Right lung (tissue), 5 donors: ENCODE measurements around the gene TSKU. TPM values are rescaled to one million over a fixed set of nuclear protein-coding genes. Genes with fewer than 3 reads are reported as not detected.
"Not testable (repeated sequence)": the region's sequence is repeated elsewhere in the genome, so short reads cannot be mapped to it uniquely, and the experiment has no call there.

Experiments
- DNase-seq, 2 donors: peaks; one replicate each; pipeline ENCODE4 v3.0.0-alpha.2; 2013
- polyA plus RNA-seq, 5 donors: library from polyadenylated mRNA; unstranded; fragments of 120-200 nt; gene quantifications; one replicate each; pipeline versions ENCODE4 v1.2.1 to v1.2.3, GENCODE V29; 2013; ENCODE audit warnings: inconsistent platforms in 1 of 5, low replicate concordance in 1 of 5; ENCODE audit not compliant: insufficient read length in 5 of 5, insufficient read depth in 1 of 5

The TSKU gene
- polyA plus RNA-seq, 5 donors, result 23.0 to 39.9 (median 25.9) TPM

GRCh38 chr11:76822406-76822805 lies 39.2 kb downstream of the TSKU start:
- DNase-seq, result no peak

DNA sequence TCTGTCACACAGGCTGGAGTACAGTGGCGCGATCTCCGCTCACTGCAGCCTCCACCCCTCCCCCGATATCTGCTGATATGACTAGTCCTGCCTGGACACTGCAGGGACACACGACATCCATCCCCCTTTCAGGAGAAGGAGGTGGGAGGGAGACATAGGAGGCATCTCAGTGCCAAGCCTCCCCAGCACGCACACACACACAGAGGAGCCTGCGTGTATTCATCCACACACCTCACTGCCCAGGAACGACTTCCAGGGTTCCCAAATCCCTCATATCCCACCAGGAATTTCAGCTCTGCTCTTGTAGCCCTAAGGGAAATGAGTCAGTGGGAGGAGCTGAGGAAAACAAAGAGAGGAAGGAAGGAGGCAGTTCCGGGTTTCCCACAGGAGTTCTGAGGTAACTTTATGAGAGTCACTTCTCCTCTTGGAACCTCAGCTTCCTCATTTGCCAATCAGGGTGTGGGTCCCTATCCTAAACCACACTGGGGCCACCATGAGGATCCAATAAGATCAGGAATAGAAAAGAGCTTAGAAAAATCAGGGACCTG lies 40.4 kb downstream of the TSKU start:
- no peak for DNase-seq

DNA sequence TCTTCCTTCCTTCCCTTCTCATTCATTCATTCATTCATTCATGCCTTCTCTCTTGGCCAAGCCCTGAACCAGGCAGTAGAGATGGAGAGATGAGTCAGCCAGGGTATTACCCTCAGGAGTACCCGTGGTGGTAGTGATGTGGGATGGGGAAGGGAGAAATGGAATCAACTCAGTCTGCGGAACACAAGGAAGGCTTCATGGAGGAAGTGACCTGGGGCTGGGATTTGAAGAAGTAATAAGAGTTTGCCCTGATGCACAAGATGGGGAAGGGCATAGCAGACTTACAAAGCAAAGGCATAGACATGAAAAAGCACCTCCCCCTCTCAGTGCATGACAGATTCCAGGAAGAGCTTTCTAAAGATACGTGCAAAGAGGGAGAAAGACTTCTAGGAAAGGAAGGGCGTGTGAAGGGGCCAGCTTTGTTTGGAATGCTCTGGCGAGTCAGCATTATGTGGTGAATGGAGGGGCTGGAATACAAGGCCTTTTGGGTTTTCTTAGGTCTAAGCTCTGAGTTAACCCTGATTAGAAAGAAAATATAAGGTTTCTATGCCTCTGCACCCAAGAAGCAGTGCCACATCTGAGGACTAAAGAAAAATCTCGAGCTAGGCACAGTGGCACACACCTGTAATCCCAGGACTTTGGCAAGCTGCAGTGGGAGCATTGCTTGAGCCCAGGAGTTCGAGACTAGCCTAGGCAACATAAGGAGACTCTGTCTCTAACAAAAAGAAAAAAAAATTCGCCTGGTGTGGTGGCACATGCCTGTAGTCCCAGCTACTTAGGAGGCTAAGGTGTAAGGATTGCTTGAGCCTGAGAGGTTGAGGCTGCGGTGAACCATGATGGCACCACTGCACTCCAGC lies 41.2 kb downstream of the TSKU start:
- DNase-seq, result no peak

DNA sequence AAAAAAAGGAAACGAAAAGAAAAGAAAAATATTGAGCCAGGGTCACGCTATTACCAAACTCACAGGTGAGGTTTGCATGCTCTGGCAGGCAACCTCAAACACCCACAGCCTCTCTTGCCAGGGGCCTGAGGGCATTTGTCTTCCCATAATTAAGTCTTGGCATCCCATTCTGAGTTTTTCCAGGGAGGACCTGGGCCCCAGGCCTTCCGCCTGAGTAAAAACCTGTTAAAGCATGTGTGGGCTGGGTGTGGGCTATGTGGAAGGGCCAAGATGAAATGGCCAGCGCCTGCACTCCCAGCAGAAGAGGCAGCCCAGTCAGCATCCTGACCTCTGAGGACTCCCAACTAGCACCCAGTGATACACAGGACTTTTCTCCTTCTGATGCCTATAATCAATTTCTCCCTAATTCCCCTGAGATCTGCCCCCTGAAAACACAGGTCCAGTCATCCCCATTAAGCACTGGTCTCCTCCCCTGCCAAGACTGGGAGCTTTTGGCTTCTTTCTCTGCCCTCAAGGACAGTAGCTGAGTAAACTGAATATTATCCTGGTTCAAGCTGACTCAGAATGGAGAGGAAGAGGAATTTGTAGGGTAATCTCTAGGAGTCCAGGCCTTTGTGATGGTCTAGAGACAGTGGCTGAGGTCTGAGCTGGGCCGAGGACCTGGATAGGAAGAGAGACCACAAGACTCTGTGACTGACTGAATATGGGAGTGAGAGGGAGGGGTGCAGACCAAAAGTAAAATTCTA lies 42.0 kb downstream of the TSKU start:
- DNase-seq, result no peak

DNA sequence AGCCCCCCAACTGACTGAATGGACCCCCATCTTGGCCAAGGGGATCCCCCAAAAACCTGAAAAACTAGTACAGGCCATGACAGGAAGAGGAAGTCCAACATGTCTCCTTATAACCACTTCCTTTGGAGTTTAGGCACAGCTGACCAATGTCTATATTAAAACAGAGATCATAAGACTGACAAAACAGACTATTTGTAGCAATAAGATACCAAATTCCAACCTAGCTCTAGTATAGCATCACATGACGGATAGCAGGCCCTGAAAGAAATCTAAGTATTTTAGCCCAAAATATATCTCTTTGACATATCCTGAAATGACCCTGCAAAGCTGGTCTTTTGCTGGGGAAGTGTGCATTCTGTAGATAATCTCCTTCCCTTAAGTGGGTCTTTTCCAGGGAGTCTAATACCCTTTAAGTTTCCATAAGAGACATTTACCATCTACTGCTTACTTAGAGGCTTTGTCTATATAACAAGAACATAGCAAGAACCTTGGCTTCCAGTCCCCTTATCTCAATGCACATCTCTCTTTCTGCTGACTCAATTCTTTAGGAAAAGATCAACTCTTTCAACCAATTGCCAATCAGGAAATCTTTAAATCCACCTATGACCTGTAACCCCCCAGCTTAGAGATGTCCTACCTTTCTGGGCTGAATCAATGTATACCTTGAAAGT lies 42.7 kb downstream of the TSKU start:
- no peak for DNase-seq

GRCh38 chr11:76826508-76826907 lies 43.4 kb downstream of the TSKU start:
- DNase-seq, result not testable (repeated sequence)

GRCh38 chr11:76827005-76827404 lies 43.8 kb downstream of the TSKU start:
- not testable (repeated sequence) for DNase-seq

GRCh38 chr11:76830639-76831327 lies 47.6 kb downstream of the TSKU start:
- DNase-seq, result no peak

DNA sequence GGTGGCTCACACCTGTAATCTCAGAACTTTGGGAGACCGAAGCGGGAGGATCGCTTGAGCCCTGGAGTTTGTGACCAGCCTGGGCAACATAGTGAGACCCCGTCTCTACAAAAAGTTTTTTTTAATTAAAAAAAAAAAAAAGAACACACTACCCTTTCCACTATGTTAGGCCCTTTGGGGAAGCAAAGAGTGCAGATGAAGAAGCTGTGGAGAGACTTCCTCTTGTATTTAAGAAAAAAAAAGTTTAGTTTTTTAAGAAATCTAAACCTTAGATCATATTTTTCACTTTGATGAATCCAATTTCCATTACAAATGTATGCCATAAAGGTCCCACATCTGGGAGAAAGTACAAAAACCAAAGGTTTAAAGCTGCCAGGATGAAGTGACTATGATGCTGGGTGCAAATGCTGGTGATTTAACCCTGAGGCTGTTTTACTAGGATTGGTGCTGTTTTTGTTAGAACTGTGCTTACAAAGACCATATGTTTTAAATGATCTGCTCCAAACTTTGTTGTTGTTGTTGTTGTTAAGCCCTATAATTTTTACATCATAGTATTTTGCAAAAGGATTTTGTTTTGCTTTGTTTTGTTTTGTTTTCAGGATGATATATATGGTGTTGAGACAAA lies 48.6 kb downstream of the TSKU start:
- no peak for DNase-seq

DNA sequence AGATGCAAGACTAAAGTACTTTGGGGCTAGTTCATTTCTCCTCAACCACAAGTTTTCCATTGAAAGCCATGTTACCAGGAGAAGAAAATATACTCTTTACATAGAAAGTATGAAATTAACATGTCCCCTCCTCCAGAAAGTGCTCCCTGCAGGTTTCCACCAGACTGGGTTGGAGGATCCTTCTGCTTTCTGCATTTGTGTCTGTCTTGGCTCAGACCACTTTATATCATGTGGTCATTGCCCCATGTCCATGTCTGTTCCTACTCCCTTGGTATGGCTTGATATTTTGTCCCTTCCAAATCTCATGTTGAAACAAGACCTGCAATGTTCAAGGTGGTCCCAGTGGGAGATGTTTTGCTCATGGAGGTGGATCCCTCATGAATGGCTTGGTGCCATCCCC lies 49.2 kb downstream of the TSKU start:
- DNase-seq, result no peak

GRCh38 chr11:76834151-76834550 lies 51.0 kb downstream of the TSKU start:
- no peak for DNase-seq

GRCh38 chr11:76835036-76835435 lies 51.9 kb downstream of the TSKU start:
- DNase-seq, result no peak

DNA sequence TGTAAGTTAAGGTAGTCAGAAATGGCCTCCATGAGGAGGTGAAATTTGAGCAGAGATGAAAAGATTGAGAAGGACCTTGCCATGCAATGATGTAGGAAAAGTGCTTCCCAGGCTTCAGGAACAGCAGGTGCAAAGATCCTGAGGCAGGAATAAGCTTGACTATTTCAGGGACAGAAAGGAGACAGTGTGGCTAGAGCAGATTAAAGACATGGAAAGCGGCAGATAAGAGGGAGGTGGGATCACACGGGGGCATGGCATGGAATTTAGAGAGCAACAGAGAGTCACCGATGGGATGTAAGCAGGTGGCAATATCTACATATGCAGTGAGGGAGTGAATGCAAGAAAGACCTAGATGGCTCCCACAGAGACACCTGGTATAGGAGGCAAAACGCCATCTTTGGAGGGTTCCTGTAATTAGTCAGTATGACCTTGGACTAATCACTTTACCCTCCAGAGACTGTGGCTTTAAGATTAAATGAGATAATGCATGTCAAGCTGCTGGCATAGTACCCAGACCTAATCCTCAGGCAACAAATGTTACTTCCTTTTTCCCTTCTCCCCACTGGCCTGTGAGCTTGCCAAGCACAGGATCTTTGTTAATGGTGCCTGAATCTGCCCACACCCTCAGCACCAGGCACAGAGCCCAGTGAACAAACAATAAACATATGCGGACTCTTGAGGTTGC lies 52.9 kb downstream of the TSKU start:
- no peak for DNase-seq

GRCh38 chr11:76836613-76837291 lies 53.6 kb downstream of the TSKU start:
- DNase-seq, result no peak

GRCh38 chr11:76837696-76838677 lies 54.8 kb downstream of the TSKU start:
- DNase-seq, result no peak

DNA sequence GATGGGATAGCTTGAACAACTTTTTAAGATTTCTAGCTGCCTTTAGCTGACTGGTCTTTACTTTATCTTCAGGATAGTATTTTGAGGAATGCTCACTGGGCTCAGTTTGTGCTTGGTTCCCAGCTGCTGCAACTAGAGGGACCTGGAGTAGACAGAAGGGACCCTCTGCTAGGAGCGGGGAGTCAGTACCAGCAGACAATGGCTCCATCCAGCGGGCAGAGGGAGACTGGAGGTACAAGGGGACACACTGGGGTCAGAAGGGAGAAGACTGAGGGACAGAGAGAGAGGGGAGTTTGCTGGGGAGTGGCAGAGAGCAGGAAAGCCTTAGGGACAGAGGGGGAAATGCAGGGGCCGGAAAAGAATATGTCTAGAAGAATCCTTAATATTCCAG lies 55.5 kb downstream of the TSKU start:
- no peak for DNase-seq

DNA sequence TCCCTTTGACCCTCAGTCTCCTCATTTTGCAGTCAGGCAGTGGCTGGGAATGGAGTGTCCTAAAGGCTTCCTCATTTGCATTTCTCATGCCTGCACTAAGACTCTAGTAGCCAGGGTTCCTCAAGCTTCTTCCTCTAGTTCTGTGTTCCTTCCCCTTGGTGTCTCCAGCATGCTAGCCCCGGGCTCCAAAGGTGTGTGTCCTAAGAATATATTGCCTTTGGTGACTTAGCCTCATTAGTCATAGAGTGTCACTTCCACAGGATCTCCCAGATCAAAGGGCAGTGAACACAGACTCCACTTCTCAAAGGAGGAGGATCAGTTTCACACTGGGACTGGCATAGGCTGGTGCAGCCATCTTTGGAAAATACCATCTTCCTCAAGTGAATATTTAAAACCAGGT lies 56.2 kb downstream of the TSKU start:
- no peak for DNase-seq

GRCh38 chr11:76841923-76842452 lies 58.8 kb downstream of the TSKU start:
- no peak for DNase-seq
